ENCODE results near the gene TWF2.

DNA sequence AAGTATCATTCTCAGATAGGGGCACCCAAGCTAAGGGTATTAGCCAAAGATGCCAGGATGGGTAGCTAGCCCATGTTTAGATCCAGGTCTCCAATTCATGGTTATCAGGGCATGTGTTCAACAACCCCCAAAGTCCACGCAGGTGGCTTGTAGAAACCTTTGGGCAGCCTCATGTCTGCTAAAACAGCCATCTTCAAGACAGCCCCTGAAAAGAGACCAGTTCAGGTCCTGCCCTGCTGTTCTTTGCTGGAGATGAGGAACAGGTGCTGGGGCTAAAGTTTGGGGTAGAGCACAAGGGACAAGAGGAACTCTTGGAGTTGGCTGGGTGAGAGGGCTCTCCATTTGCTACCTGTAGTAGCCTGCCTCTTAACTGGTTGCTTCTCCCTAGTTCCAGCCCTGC lies 11.2 kb upstream of the TWF2 start:
- TF ChIP-seq HOXA7 (CRISPR knock-in tag; IDR thresholded peaks at IDR 0.05) (no peak), HDAC2 (IDR thresholded peaks at IDR 0.05) (no peak), POLR2A (IDR thresholded peaks at IDR 0.05; ENCODE audit: low read length) (no peak), BHLHE40 (IDR thresholded peaks at IDR 0.05; ENCODE audit: low read depth, low read length) (no peak), CBX8 (IDR thresholded peaks at IDR 0.05) (no peak), JUN (IDR thresholded peaks at IDR 0.05) (no peak)
- TF ChIP-seq, protein P1, sequence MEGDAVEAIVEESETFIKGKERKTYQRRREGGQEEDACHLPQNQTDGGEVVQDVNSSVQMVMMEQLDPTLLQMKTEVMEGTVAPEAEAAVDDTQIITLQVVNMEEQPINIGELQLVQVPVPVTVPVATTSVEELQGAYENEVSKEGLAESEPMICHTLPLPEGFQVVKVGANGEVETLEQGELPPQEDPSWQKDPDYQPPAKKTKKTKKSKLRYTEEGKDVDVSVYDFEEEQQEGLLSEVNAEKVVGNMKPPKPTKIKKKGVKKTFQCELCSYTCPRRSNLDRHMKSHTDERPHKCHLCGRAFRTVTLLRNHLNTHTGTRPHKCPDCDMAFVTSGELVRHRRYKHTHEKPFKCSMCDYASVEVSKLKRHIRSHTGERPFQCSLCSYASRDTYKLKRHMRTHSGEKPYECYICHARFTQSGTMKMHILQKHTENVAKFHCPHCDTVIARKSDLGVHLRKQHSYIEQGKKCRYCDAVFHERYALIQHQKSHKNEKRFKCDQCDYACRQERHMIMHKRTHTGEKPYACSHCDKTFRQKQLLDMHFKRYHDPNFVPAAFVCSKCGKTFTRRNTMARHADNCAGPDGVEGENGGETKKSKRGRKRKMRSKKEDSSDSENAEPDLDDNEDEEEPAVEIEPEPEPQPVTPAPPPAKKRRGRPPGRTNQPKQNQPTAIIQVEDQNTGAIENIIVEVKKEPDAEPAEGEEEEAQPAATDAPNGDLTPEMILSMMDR (IDR thresholded peaks at IDR 0.05): no peak
- TF ChIP-seq, protein P2, sequence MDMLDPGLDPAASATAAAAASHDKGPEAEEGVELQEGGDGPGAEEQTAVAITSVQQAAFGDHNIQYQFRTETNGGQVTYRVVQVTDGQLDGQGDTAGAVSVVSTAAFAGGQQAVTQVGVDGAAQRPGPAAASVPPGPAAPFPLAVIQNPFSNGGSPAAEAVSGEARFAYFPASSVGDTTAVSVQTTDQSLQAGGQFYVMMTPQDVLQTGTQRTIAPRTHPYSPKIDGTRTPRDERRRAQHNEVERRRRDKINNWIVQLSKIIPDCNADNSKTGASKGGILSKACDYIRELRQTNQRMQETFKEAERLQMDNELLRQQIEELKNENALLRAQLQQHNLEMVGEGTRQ (IDR thresholded peaks at IDR 0.05): no peak

All from A549 (cell line).